GM12878 (cell line): ENCODE results near the gene BBOX1.

Experiments
- CTCF ChIP-seq, 3 experiments: IDR thresholded peaks in 2 of 3; conservative IDR thresholded peaks in 1 of 3; 2 replicates each; pipeline ENCODE4 v1.5.1; 2011; ENCODE audit warnings: low read depth in 3 of 3, low read length in 3 of 3, mild to moderate bottlenecking in 3 of 3, control low read depth in 2 of 3, moderate library complexity in 2 of 3, inconsistent platforms in 1 of 3, mixed read lengths in 1 of 3; ENCODE audit not compliant: control insufficient read depth in 2 of 3, insufficient read depth in 1 of 3; ENCODE audit errors: extremely low read depth in 1 of 3
- CUX1 ChIP-seq: IDR thresholded peaks from 2 replicates; pipeline ENCODE4 v1.6.1; 2012; ENCODE audit warnings: improper control_type of control experiment, low read depth, low read length; ENCODE audit not compliant: insufficient replicate concordance
- EP300 ChIP-seq, 2 experiments: fragments of 150-350 bp in 1 of 2; IDR thresholded peaks; 2 replicates each; pipeline ENCODE4 v1.6.1; 2011 to 2012; ENCODE audit warnings: low read depth in 2 of 2, low read length in 2 of 2, borderline replicate concordance in 1 of 2, improper control_type of control experiment in 1 of 2, inconsistent platforms in 1 of 2; ENCODE audit not compliant: control insufficient read depth in 1 of 2
- EZH2 ChIP-seq: IDR thresholded peaks from 2 replicates; pipeline ENCODE4 v1.6.1; 2012; ENCODE audit warnings: low read depth, mild to moderate bottlenecking, control low read depth, inconsistent platforms, low read length, borderline replicate concordance; ENCODE audit not compliant: control insufficient read depth
- MXI1 ChIP-seq: fragments of 150-350 bp; IDR thresholded peaks from 2 replicates; pipeline ENCODE4 v1.6.1; 2011; ENCODE audit warnings: low read depth, mild to moderate bottlenecking, inconsistent platforms, low read length, improper control_type of control experiment
- RFX5 ChIP-seq: IDR thresholded peaks from 2 replicates; pipeline ENCODE4 v1.6.1; 2011; ENCODE audit warnings: low read depth, low read length, improper control_type of control experiment
- SRF ChIP-seq, 2 experiments: IDR thresholded peaks; 2 replicates each; pipeline ENCODE4 v1.6.1; 2011; ENCODE audit warnings: low read depth in 2 of 2, low read length in 2 of 2, mild to moderate bottlenecking in 1 of 2, moderate library complexity in 1 of 2
- YY1 ChIP-seq: IDR thresholded peaks from 2 replicates; pipeline ENCODE4 v1.6.1; 2011; ENCODE audit warnings: low read depth, mild to moderate bottlenecking, low read length
- ZBTB33 ChIP-seq: fragments of 450-650 bp; IDR thresholded peaks from 2 replicates; pipeline ENCODE4 v1.6.1; 2017; ENCODE audit warnings: mild to moderate bottlenecking
- TF ChIP-seq, protein P1 (sequence below): IDR thresholded peaks from 2 replicates; pipeline ENCODE4 v1.6.1; 2012; ENCODE audit warnings: mild to moderate bottlenecking, low read depth, low read length

DNA sequence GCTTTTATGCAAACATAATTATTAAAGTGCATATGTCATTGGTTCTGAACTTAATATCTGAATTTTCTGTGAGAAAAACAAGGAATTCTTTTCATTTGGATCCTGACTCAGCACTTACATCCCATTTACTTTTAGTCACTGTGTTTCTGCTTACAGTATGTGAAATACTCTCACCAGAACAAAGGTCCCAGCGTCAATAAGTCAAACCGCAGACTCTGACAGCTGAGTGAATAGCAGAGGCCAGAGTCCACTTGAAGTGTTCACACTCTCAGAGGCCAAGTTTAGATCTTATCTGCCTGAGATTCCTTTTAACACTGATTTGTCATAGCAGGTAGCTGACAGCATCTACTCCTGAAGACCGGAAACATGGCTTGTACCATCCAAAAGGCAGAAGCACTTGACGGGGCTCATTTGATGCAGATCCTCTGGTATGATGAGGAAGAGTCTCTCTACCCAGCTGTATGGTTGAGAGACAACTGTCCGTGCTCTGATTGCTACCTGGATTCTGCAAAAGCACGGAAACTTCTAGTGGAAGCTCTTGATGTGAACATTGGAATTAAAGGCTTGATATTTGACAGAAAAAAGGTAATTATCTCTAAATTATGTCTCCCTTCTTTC is 14.6 kb downstream of the BBOX1 start:
- TF ChIP-seq CTCF (IDR thresholded peaks at IDR 0.05 in 2 of 3, conservative IDR thresholded peaks at IDR 0.05 in 1 of 3; ENCODE audit: control insufficient read depth in 2 of 3, extremely low read depth in 1 of 3, insufficient read depth in 1 of 3, low read depth in 3 of 3, low read length in 3 of 3) (no peak), EP300 (IDR thresholded peaks at IDR 0.05; ENCODE audit: borderline replicate concordance in 1 of 2, control insufficient read depth in 1 of 2, low read depth in 2 of 2, low read length in 2 of 2) (no peak), YY1 (no peak), EZH2 (no peak), MXI1 (no peak), ZBTB33 (no peak), RFX5 (no peak), CUX1 (no peak), SRF (IDR thresholded peaks at IDR 0.05; ENCODE audit: low read depth in 2 of 2, low read length in 2 of 2) (no peak)
- TF ChIP-seq, protein P1, sequence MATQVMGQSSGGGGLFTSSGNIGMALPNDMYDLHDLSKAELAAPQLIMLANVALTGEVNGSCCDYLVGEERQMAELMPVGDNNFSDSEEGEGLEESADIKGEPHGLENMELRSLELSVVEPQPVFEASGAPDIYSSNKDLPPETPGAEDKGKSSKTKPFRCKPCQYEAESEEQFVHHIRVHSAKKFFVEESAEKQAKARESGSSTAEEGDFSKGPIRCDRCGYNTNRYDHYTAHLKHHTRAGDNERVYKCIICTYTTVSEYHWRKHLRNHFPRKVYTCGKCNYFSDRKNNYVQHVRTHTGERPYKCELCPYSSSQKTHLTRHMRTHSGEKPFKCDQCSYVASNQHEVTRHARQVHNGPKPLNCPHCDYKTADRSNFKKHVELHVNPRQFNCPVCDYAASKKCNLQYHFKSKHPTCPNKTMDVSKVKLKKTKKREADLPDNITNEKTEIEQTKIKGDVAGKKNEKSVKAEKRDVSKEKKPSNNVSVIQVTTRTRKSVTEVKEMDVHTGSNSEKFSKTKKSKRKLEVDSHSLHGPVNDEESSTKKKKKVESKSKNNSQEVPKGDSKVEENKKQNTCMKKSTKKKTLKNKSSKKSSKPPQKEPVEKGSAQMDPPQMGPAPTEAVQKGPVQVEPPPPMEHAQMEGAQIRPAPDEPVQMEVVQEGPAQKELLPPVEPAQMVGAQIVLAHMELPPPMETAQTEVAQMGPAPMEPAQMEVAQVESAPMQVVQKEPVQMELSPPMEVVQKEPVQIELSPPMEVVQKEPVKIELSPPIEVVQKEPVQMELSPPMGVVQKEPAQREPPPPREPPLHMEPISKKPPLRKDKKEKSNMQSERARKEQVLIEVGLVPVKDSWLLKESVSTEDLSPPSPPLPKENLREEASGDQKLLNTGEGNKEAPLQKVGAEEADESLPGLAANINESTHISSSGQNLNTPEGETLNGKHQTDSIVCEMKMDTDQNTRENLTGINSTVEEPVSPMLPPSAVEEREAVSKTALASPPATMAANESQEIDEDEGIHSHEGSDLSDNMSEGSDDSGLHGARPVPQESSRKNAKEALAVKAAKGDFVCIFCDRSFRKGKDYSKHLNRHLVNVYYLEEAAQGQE: no peak
